Ureter (tissue), 1 donor: ENCODE data around the gene ATG10. TPM values are rescaled to one million over a fixed set of nuclear protein-coding genes. Genes with fewer than 3 reads are reported as not detected.
"Not testable (repeated sequence)": the region's sequence is repeated elsewhere in the genome, so short reads cannot be mapped to it uniquely, and the experiment has no call there.

Experiments
- DNase-seq: peaks from one replicate; pipeline ENCODE4 v3.0.0-alpha.2; 2020; ENCODE audit warnings: low spot score
- total RNA-seq: library from RNA; stranded (reverse); gene quantifications from one replicate; pipeline ENCODE4 v1.2.4, GENCODE V29; 2023
- donor health status: DM: yes; HTN: yes; CAD: no.

ATG10 gene
- total RNA-seq, 1 donor from 2014 or later = 12.5 TPM

GRCh38 chr5:81982172-81982685 is 10.4 kb downstream of the ATG10 start:
- not testable (repeated sequence) for DNase-seq

- not testable (repeated sequence) for DNase-seq
Measured at GRCh38 chr5:81983148-81983547, 11.3 kb downstream of the ATG10 start.

- not testable (repeated sequence) for DNase-seq
Measured at GRCh38 chr5:81983563-81983962, 11.7 kb downstream of the ATG10 start.

GRCh38 chr5:81986126-81986525 is 14.3 kb downstream of the ATG10 start:
- no peak for DNase-seq

- no peak for DNase-seq
Measured at GRCh38 chr5:81989204-81989603, 17.4 kb downstream of the ATG10 start.

- DNase-seq = no peak
Measured at GRCh38 chr5:81994679-81995078, 22.9 kb downstream of the ATG10 start.

GRCh38 chr5:81995407-81995806 is 23.6 kb downstream of the ATG10 start:
- no peak for DNase-seq

GRCh38 chr5:82004511-82004910 is 32.7 kb downstream of the ATG10 start:
- no peak for DNase-seq

GRCh38 chr5:82009869-82010268 is 38.0 kb downstream of the ATG10 start:
- DNase-seq = not testable (repeated sequence)

- DNase-seq = no peak
Measured at GRCh38 chr5:82010696-82011095, 38.9 kb downstream of the ATG10 start.

GRCh38 chr5:82011761-82012160 is 39.9 kb downstream of the ATG10 start:
- no peak for DNase-seq

GRCh38 chr5:82014644-82015043 is 42.8 kb downstream of the ATG10 start:
- DNase-seq = not testable (repeated sequence)

GRCh38 chr5:82018462-82018861 is 46.6 kb downstream of the ATG10 start:
- no peak for DNase-seq

GRCh38 chr5:82019342-82020138 is 47.7 kb downstream of the ATG10 start:
- no peak for DNase-seq

GRCh38 chr5:82022499-82022898 is 50.7 kb downstream of the ATG10 start:
- DNase-seq = no peak

- no peak for DNase-seq
Measured at GRCh38 chr5:82023644-82024043, 51.8 kb downstream of the ATG10 start.

- no peak for DNase-seq
Measured at GRCh38 chr5:82031220-82032119, 59.6 kb downstream of the ATG10 start.

GRCh38 chr5:82042894-82043293 is 71.1 kb downstream of the ATG10 start:
- DNase-seq = not testable (repeated sequence)

- no peak for DNase-seq
Measured at GRCh38 chr5:82044010-82044409, 72.2 kb downstream of the ATG10 start.

- DNase-seq = no peak
Measured at GRCh38 chr5:82045554-82046275, 73.9 kb downstream of the ATG10 start.

- no peak for DNase-seq
Measured at GRCh38 chr5:82046276-82046647, 74.4 kb downstream of the ATG10 start.

- DNase-seq = no peak
Measured at GRCh38 chr5:82050955-82051354, 79.1 kb downstream of the ATG10 start.
